A549 (cell line): ENCODE data around the gene YIPF1. TPM values are rescaled to one million over a fixed set of nuclear protein-coding genes. Genes with fewer than 3 reads are reported as not detected.

ENCODE experiments used
- ATAC-seq, 2 experiments: fragments of 200-7000 bp in 1 of 2; fragments of >200 bp in 1 of 2; cut with Nextera tagmentation in 1 of 2; cut with Tn5 transposase in 1 of 2; 3 replicates each; pipeline versions ENCODE4 v1.8.0 to v1.9.1; 2018 to 2020; ENCODE audit warnings: mild to moderate bottlenecking in 1 of 2, moderate library complexity in 1 of 2
- CTCF ChIA-PET: fragments of 300-600 bp; sonication (Branson Sonifier 250); formaldehyde crosslinking; extraction: SDS; loops from one replicate; lab custom pipeline; 2021; ENCODE audit warnings: antibody characterized with exemption, inconsistent platforms; lab: Yijun Ruan, JAX
- POLR2A ChIA-PET: fragments of 350-600 bp; formaldehyde crosslinking; extraction: SDS; loops from one replicate; lab custom pipeline; 2021; ENCODE audit warnings: antibody characterized with exemption, inconsistent platforms; lab: Yijun Ruan, JAX
- DNase-seq, 2 experiments: peaks; one replicate each; pipeline versions ENCODE4 v3.0.0 to v3.0.0-alpha.2; 2011 to 2016; ENCODE audit warnings: low read depth in 1 of 2, low spot score in 1 of 2
- FAIRE-seq: peaks from 2 replicates; lab custom pipeline; 2011; peaks lifted over from hg19 to GRCh38; lab: Jason Lieb, UNC
- H3K27ac ChIP-seq, 2 experiments: fragments of >200 bp; sonication (Bioruptor Twin); formaldehyde crosslinking; 3 replicates each; pipeline ENCODE4 v1.5.1; 2016 to 2017
- H3K4me1 ChIP-seq: fragments of >200 bp; sonication (Bioruptor Twin); formaldehyde crosslinking; 3 replicates; pipeline ENCODE4 v1.6.1; 2016
- H3K4me2 ChIP-seq: fragments of >200 bp; sonication (Bioruptor Twin); formaldehyde crosslinking; 3 replicates; pipeline ENCODE4 v1.6.1; 2016
- H3K4me3 ChIP-seq: fragments of >200 bp; sonication (Bioruptor Twin); formaldehyde crosslinking; 3 replicates; pipeline ENCODE4 v1.5.1; 2016
- H3K9me3 ChIP-seq: fragments of >200 bp; sonication (Bioruptor Twin); formaldehyde crosslinking; 3 replicates; pipeline ENCODE4 v1.6.1; 2016
- ATOH8 ChIP-seq: fragments of 250-450 bp; sonication (Bioruptor Pico); IDR thresholded peaks from 2 replicates; pipeline ENCODE4 v1.5.0; 2020; ENCODE audit warnings: low read depth, mild to moderate bottlenecking, moderate library complexity
- CBX2 ChIP-seq: fragments of 200-600 bp; sonication (generic); IDR thresholded peaks from 2 replicates; pipeline ENCODE4 v1.6.1; 2016; ENCODE audit warnings: low read depth, mild to moderate bottlenecking, borderline replicate concordance
- EP300 ChIP-seq, 2 experiments: fragments of >200 bp; sonication (Bioruptor Twin); formaldehyde crosslinking; IDR thresholded peaks; 2 replicates in 1 of 2; 3 replicates in 1 of 2; pipeline ENCODE4 v1.6.1; 2016 to 2017
- ESRRA ChIP-seq: fragments of 150-350 bp; IDR thresholded peaks from 2 replicates; pipeline ENCODE4 v1.6.1; 2014; ENCODE audit warnings: mild to moderate bottlenecking, low read length, borderline replicate concordance
- FOSB ChIP-seq: fragments of 250-450 bp; sonication (Bioruptor Pico); IDR thresholded peaks from 2 replicates; pipeline ENCODE4 v1.5.0; 2020; ENCODE audit warnings: mild to moderate bottlenecking, moderate library complexity
- FOXS1 ChIP-seq: fragments of 250-450 bp; sonication (Bioruptor Pico); IDR thresholded peaks from 2 replicates; pipeline ENCODE4 v1.5.0; 2020; ENCODE audit warnings: mild to moderate bottlenecking, moderate library complexity
- GATA3 ChIP-seq: IDR thresholded peaks from 2 replicates; pipeline ENCODE4 v1.6.1; 2012; ENCODE audit warnings: borderline replicate concordance
- HEYL ChIP-seq: fragments of 250-450 bp; sonication (Bioruptor Pico); IDR thresholded peaks from 2 replicates; pipeline ENCODE4 v1.8.0; 2021; ENCODE audit warnings: mild to moderate bottlenecking, moderate library complexity
- JUN ChIP-seq, 2 experiments: fragments of >200 bp; sonication (Bioruptor Twin); formaldehyde crosslinking; IDR thresholded peaks; 2 replicates in 1 of 2; 3 replicates in 1 of 2; pipeline ENCODE4 v1.6.1; 2016 to 2017
- KDM1A ChIP-seq: fragments of 200-600 bp; sonication (generic); IDR thresholded peaks from 2 replicates; pipeline ENCODE4 v1.6.1; 2016; ENCODE audit warnings: low read depth, mild to moderate bottlenecking
- MAFK ChIP-seq: fragments of 450-650 bp; IDR thresholded peaks from 2 replicates; pipeline ENCODE4 v1.6.1; 2014; ENCODE audit not compliant: partially characterized antibody
- MAZ ChIP-seq: fragments of 150-350 bp; IDR thresholded peaks from 2 replicates; pipeline ENCODE4 v1.6.1; 2014; ENCODE audit warnings: antibody characterized with exemption, low read depth, low read length, borderline replicate concordance
- POLR2AphosphoS2 ChIP-seq: conservative IDR thresholded peaks from 2 replicates; pipeline ENCODE4 v1.6.1; 2012; ENCODE audit warnings: low read length, improper control_type of control experiment, inconsistent platforms
- RFX5 ChIP-seq: fragments of 450-650 bp; IDR thresholded peaks from 2 replicates; pipeline ENCODE4 v1.7.1; 2014; ENCODE audit warnings: antibody characterized with exemption, mild to moderate bottlenecking, moderate library complexity
- SREBF2 ChIP-seq: fragments of 450-650 bp; IDR thresholded peaks from 2 replicates; pipeline ENCODE4 v1.6.1; 2014; ENCODE audit warnings: mild to moderate bottlenecking, moderate library complexity
- TP53 ChIP-seq: fragments of 250-450 bp; sonication (Bioruptor Pico); IDR thresholded peaks from 2 replicates; pipeline ENCODE4 v1.5.0; 2021; ENCODE audit warnings: mild to moderate bottlenecking, moderate library complexity
- ZC3H11A ChIP-seq: fragments of 450-650 bp; IDR thresholded peaks from 2 replicates; pipeline ENCODE4 v1.6.1; 2014; ENCODE audit warnings: antibody characterized with exemption, mild to moderate bottlenecking
- WGBS: methylation state at CpG from one replicate; pipeline ENCODE4 v1.1.6; 2017; ENCODE audit errors: missing lambda C conversion rate; 5-methylcytosine and 5-hydroxymethylcytosine counted together
- polyA plus RNA-seq, 4 experiments: library from polyadenylated mRNA; depleted of rRNA in 3 of 4; stranded (reverse); fragments of >200 nt; fragmentation: RNase III in 1 of 4; extraction: RNeasy Plus Mini Kit Qiagen cat#74134 plus additional on column Dnase treatment in 1 of 4; gene quantifications; 2 replicates in 3 of 4; 3 replicates in 1 of 4; pipeline ENCODE4 v1.2.3, GENCODE V29; 2011 to 2017
- TF ChIP-seq, protein P1 (sequence below): IDR thresholded peaks from 2 replicates; pipeline ENCODE4 v1.6.1; 2012
- TF ChIP-seq, protein P2 (sequence below): fragments of >200 bp; sonication (Bioruptor Twin); formaldehyde crosslinking; IDR thresholded peaks from 3 replicates; pipeline ENCODE4 v1.5.1; 2016
- TF ChIP-seq, protein P3 (sequence below): IDR thresholded peaks from 2 replicates; pipeline ENCODE4 v1.6.1; 2012

YIPF1 gene
- polyA plus RNA-seq, 2 of the 4 experiments (the other 2 are of a cell fraction), result 15.4 to 30.1 TPM

GRCh38 chr1:53919675-53920066 is 30.1 kb upstream of the YIPF1 start:
- CTCF ChIA-PET, result interaction anchor here (1.3 kb wide), 1 partner anchor 41 kb away, joined by 6 read pairs; no protein-coding TSS in a partner anchor
- FAIRE-seq (no peak), DNase-seq (no peak), ATAC-seq (no peak)
- no peak overlapping the region for H3K27ac ChIP-seq
- TF ChIP-seq ATOH8 (CRISPR knock-in tag), result no peak
- TF ChIP-seq, protein P1, sequence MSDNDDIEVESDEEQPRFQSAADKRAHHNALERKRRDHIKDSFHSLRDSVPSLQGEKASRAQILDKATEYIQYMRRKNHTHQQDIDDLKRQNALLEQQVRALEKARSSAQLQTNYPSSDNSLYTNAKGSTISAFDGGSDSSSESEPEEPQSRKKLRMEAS, result no peak
- TF ChIP-seq JUN (IDR thresholded peaks at IDR 0.05), result no peak
- no peak for TF ChIP-seq ESRRA
- no peak for TF ChIP-seq SREBF2
- TF ChIP-seq EP300 (IDR thresholded peaks at IDR 0.05), result no peak
- TF ChIP-seq FOXS1 (CRISPR knock-in tag), result no peak
- TF ChIP-seq HEYL (CRISPR knock-in tag), result no peak
- TF ChIP-seq MAFK, result no peak
- TF ChIP-seq KDM1A, result no peak
- 74% methylated on average over 3 of the region's 3 CpGs for WGBS
- POLR2A ChIA-PET, result no interaction called here
- no peak overlapping the region for H3K4me2 ChIP-seq
- no peaks in the 10 kb centered on the region for H3K9me3 ChIP-seq
- no peaks in the 10 kb centered on the region for H3K4me1 ChIP-seq
- H3K4me3 ChIP-seq, result no peak overlapping the region

- FAIRE-seq (no peak), ATAC-seq (no peak), DNase-seq (no peak)
- H3K4me3 ChIP-seq, result no peak overlapping the region
- no peaks in the 10 kb centered on the region for H3K4me1 ChIP-seq
- H3K9me3 ChIP-seq, result no peaks in the 10 kb centered on the region
- ChIA-PET POLR2A (no interaction called here), CTCF (interaction anchor here (0.6 kb wide), 1 partner anchor 78 kb away, joined by 3 read pairs; no protein-coding TSS in a partner anchor)
- H3K27ac ChIP-seq, result no peak overlapping the region
- no peak overlapping the region for H3K4me2 ChIP-seq
- WGBS, result 88% methylated on average over 5 of the region's 5 CpGs
- TF ChIP-seq FOSB (CRISPR knock-in tag) (no peak), ATOH8 (CRISPR knock-in tag) (no peak), GATA3 (no peak), MAZ (no peak), POLR2AphosphoS2 (no peak), TP53 (CRISPR knock-in tag) (no peak), RFX5 (no peak), ZC3H11A (no peak), CBX2 (no peak)
- TF ChIP-seq, protein P1, result no peak
- TF ChIP-seq, protein P2, sequence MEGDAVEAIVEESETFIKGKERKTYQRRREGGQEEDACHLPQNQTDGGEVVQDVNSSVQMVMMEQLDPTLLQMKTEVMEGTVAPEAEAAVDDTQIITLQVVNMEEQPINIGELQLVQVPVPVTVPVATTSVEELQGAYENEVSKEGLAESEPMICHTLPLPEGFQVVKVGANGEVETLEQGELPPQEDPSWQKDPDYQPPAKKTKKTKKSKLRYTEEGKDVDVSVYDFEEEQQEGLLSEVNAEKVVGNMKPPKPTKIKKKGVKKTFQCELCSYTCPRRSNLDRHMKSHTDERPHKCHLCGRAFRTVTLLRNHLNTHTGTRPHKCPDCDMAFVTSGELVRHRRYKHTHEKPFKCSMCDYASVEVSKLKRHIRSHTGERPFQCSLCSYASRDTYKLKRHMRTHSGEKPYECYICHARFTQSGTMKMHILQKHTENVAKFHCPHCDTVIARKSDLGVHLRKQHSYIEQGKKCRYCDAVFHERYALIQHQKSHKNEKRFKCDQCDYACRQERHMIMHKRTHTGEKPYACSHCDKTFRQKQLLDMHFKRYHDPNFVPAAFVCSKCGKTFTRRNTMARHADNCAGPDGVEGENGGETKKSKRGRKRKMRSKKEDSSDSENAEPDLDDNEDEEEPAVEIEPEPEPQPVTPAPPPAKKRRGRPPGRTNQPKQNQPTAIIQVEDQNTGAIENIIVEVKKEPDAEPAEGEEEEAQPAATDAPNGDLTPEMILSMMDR, result no peak
- TF ChIP-seq, protein P3, sequence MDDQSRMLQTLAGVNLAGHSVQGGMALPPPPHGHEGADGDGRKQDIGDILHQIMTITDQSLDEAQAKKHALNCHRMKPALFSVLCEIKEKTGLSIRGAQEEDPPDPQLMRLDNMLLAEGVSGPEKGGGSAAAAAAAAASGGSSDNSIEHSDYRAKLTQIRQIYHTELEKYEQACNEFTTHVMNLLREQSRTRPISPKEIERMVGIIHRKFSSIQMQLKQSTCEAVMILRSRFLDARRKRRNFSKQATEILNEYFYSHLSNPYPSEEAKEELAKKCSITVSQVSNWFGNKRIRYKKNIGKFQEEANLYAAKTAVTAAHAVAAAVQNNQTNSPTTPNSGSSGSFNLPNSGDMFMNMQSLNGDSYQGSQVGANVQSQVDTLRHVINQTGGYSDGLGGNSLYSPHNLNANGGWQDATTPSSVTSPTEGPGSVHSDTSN, result no peak
- TF ChIP-seq, all 56 proteins: peak for 0
These were observed 28.7 kb upstream of the YIPF1 start for GRCh38 chr1:53918343-53918742.
